NCI-H1417 (cell line): ENCODE data around the gene CYP4F8.
"Not testable (repeated sequence)": the region's sequence is repeated elsewhere in the genome, so short reads cannot be mapped to it uniquely, and the experiment has no call there.

Experiments
- DNase-seq, 3 experiments: peaks; one replicate each; lab custom pipeline; 2025; lab: John Stamatoyannopoulos, UW

Gene CYP4F8

GRCh38 chr19:15644816-15645215, 29.8 kb downstream of the CYP4F8 start:
- no peak for DNase-seq

- DNase-seq = no peak
Observed at GRCh38 chr19:15649526-15649925, 34.5 kb downstream of the CYP4F8 start.

- not testable (repeated sequence) for DNase-seq
Observed at GRCh38 chr19:15650123-15650522, 35.1 kb downstream of the CYP4F8 start.

- no peak for DNase-seq
Observed at GRCh38 chr19:15651791-15652190, 36.8 kb downstream of the CYP4F8 start.

- DNase-seq = no peak
Observed at GRCh38 chr19:15652559-15653278, 37.7 kb downstream of the CYP4F8 start.

GRCh38 chr19:15656467-15656866, 41.4 kb downstream of the CYP4F8 start:
- DNase-seq = no peak

GRCh38 chr19:15663247-15663646, 48.2 kb downstream of the CYP4F8 start:
- no peak for DNase-seq

- no peak for DNase-seq
Observed at GRCh38 chr19:15666186-15666585, 51.2 kb downstream of the CYP4F8 start.

- no peak for DNase-seq
Observed at GRCh38 chr19:15666883-15667282, 51.9 kb downstream of the CYP4F8 start.

GRCh38 chr19:15669440-15669839, 54.4 kb downstream of the CYP4F8 start:
- DNase-seq = no peak

GRCh38 chr19:15669891-15670290, 54.9 kb downstream of the CYP4F8 start:
- no peak for DNase-seq

- no peak for DNase-seq
Observed at GRCh38 chr19:15671237-15671821, 56.3 kb downstream of the CYP4F8 start.

- no peak for DNase-seq
Observed at GRCh38 chr19:15671891-15672579, 57.0 kb downstream of the CYP4F8 start.

- DNase-seq = no peak
Observed at GRCh38 chr19:15672580-15673175, 57.7 kb downstream of the CYP4F8 start, which contains the start of gene CYP4F12. TSS of gene CYP4F12 (plus strand) at chr19:15673087. CDS start at chr19:15673530, 443 bp downstream.

- no peak for DNase-seq
Observed at GRCh38 chr19:15673176-15673654, 58.2 kb downstream of the CYP4F8 start.

GRCh38 chr19:15675560-15675959, 60.5 kb downstream of the CYP4F8 start:
- no peak for DNase-seq

- no peak for DNase-seq
Observed at GRCh38 chr19:15679089-15679488, 64.1 kb downstream of the CYP4F8 start.

GRCh38 chr19:15679865-15680264, 64.8 kb downstream of the CYP4F8 start:
- DNase-seq = not testable (repeated sequence)
